K562 (cell line): ENCODE measurements around the gene SCMH1. TPM values are rescaled to one million over a fixed set of nuclear protein-coding genes. Genes with fewer than 3 reads are reported as not detected.

ENCODE experiments used
- ARHGAP35 ChIP-seq: fragments of 450-650 bp; IDR thresholded peaks from 2 replicates; pipeline ENCODE4 v1.6.1; 2018; ENCODE audit not compliant: partially characterized antibody
- BMI1 ChIP-seq: fragments of 150-350 bp; IDR thresholded peaks from 2 replicates; pipeline ENCODE4 v1.6.1; 2014; ENCODE audit warnings: low read length
- BRD9 ChIP-seq: fragments of 450-650 bp; IDR thresholded peaks from 2 replicates; pipeline ENCODE4 v1.6.1; 2018; ENCODE audit warnings: low read depth; ENCODE audit not compliant: partially characterized antibody
- CBFA2T2 ChIP-seq: fragments of 450-650 bp; conservative IDR thresholded peaks from 2 replicates; pipeline ENCODE4 v1.6.1; 2017; ENCODE audit warnings: mild to moderate bottlenecking
- CCAR2 ChIP-seq: fragments of 200-400 bp; formaldehyde crosslinking; IDR thresholded peaks from 2 replicates; pipeline ENCODE4 v1.6.1; 2017; ENCODE audit warnings: mild to moderate bottlenecking, low read depth, low read length
- DNMT1 ChIP-seq: fragments of 450-650 bp; IDR thresholded peaks from 2 replicates; pipeline ENCODE4 v1.6.1; 2016; ENCODE audit warnings: antibody characterized with exemption, mild to moderate bottlenecking
- ESRRA ChIP-seq: fragments of 450-650 bp; IDR thresholded peaks from 2 replicates; pipeline ENCODE4 v1.6.1; 2014; ENCODE audit warnings: low read depth, mild to moderate bottlenecking, moderate library complexity, borderline replicate concordance
- FOXA3 ChIP-seq, 2 experiments: fragments of 450-650 bp in 1 of 2; sonication (generic) in 1 of 2; formaldehyde crosslinking; IDR thresholded peaks in 1 of 2; conservative IDR thresholded peaks in 1 of 2; 2 replicates each; pipeline versions ENCODE4 v1.4.0 to v1.8.0; 2020 to 2022; ENCODE audit warnings: mild to moderate bottlenecking in 2 of 2, missing genetic modification reagents in 1 of 2
- GATAD2B ChIP-seq: fragments of 450-650 bp; IDR thresholded peaks from 2 replicates; pipeline ENCODE4 v1.6.1; 2017; ENCODE audit warnings: mild to moderate bottlenecking, borderline replicate concordance
- HDAC1 ChIP-seq, 2 experiments: fragments of 450-650 bp; IDR thresholded peaks; 2 replicates each; pipeline ENCODE4 v1.6.1; 2016 to 2017; ENCODE audit warnings: inconsistent platforms in 1 of 2, mild to moderate bottlenecking in 1 of 2, moderate library complexity in 1 of 2
- ID3 ChIP-seq, 2 experiments: fragments of 250-450 bp in 1 of 2; fragments of 450-650 bp in 1 of 2; sonication (Bioruptor Pico) in 1 of 2; IDR thresholded peaks; 2 replicates each; pipeline versions ENCODE4 v1.6.1 to v1.8.0; 2016 to 2021; ENCODE audit warnings: mild to moderate bottlenecking in 2 of 2, moderate library complexity in 2 of 2, missing compliant biosample characterization in 1 of 2, missing genetic modification characterization in 1 of 2
- MYBL2 ChIP-seq, 2 experiments: fragments of 450-650 bp in 1 of 2; sonication (generic) in 1 of 2; formaldehyde crosslinking in 1 of 2; IDR thresholded peaks; 2 replicates each; pipeline versions ENCODE4 v1.6.1 to v1.8.1; 2017 to 2022; ENCODE audit warnings: borderline replicate concordance in 1 of 2, inconsistent platforms in 1 of 2, low read depth in 1 of 2, mild to moderate bottlenecking in 1 of 2, missing genetic modification reagents in 1 of 2, moderate library complexity in 1 of 2
- SMARCA4 ChIP-seq: fragments of 450-650 bp; IDR thresholded peaks from 2 replicates; pipeline ENCODE4 v1.6.1; 2016
- SNIP1 ChIP-seq: fragments of 450-650 bp; IDR thresholded peaks from 2 replicates; pipeline ENCODE4 v1.7.1; 2017; ENCODE audit warnings: low read depth, mild to moderate bottlenecking
- SP1 ChIP-seq: sonication (generic); formaldehyde crosslinking; IDR thresholded peaks from 2 replicates; pipeline ENCODE4 v1.8.1; 2022; ENCODE audit warnings: mild to moderate bottlenecking, missing genetic modification reagents
- TCF7L2 ChIP-seq: fragments of 150-350 bp; IDR thresholded peaks from 2 replicates; pipeline ENCODE4 v1.6.1; 2016; ENCODE audit warnings: low read depth, mild to moderate bottlenecking, low read length, moderate library complexity
- TGIF2 ChIP-seq: sonication (generic); formaldehyde crosslinking; IDR thresholded peaks from 2 replicates; pipeline ENCODE4 v1.8.1; 2022; ENCODE audit warnings: mild to moderate bottlenecking, missing genetic modification reagents, moderate library complexity
- ZBTB5 ChIP-seq: fragments of 450-650 bp; IDR thresholded peaks from 2 replicates; pipeline ENCODE4 v1.6.1; 2017; ENCODE audit warnings: antibody characterized with exemption
- ZNF274 ChIP-seq: IDR thresholded peaks from 2 replicates; pipeline ENCODE4 v1.6.1; 2011; ENCODE audit warnings: low read depth, mild to moderate bottlenecking, low read length, moderate library complexity, borderline replicate concordance
- ZNF436 ChIP-seq: fragments of 250-450, 450-650 bp; sonication (Bioruptor Pico); formaldehyde crosslinking; IDR thresholded peaks from 2 replicates; pipeline ENCODE4 v1.7.0; 2020; ENCODE audit warnings: mild to moderate bottlenecking
- ZNF551 ChIP-seq: fragments of 250-450 bp; sonication (Bioruptor Pico); IDR thresholded peaks from 2 replicates; pipeline ENCODE4 v1.5.0; 2021; ENCODE audit warnings: mild to moderate bottlenecking, moderate library complexity
- ZNF785 ChIP-seq: fragments of 250-450 bp; sonication (Bioruptor Pico); IDR thresholded peaks from 2 replicates; pipeline ENCODE4 v1.4.0; 2020; ENCODE audit warnings: mild to moderate bottlenecking
- polyA plus RNA-seq, 8 experiments: library from polyadenylated mRNA; depleted of rRNA in 4 of 8; stranded (reverse) in 5 of 8; unstranded in 3 of 8; fragments of >200 nt; fragmentation: Nextera tagmentation in 2 of 8; fragmentation: Illumina TruSeq in 1 of 8; extraction: Ambion mirVana in 2 of 8; extraction: Trizol in 1 of 8; gene quantifications; 2 replicates each; pipeline versions ENCODE4 v1.2.1 to v1.2.3, GENCODE V29; 2011 to 2014; ENCODE audit warnings: inconsistent platforms in 1 of 8, missing spikeins in 1 of 8
- total RNA-seq, 7 experiments: library from RNA; depleted of rRNA in 6 of 7; stranded (reverse); fragments of >200 nt in 6 of 7; fragmentation: Illumina TruSeq in 2 of 7; extraction: Trizol in 2 of 7; gene quantifications; 2 replicates each; pipeline versions ENCODE4 v1.2.1 to v1.2.3, GENCODE V29; 2011 to 2021; ENCODE audit warnings: low replicate concordance in 1 of 7
- TF ChIP-seq, protein P1 (sequence below): sonication (generic); formaldehyde crosslinking; IDR thresholded peaks from 2 replicates; pipeline ENCODE4 v1.8.1; 2023; ENCODE audit warnings: mild to moderate bottlenecking, missing genetic modification reagents
- TF ChIP-seq, protein P2 (sequence below): fragments of 250-450 bp; sonication (Bioruptor Pico); IDR thresholded peaks from 2 replicates; pipeline ENCODE4 v1.8.0; 2021; ENCODE audit warnings: borderline replicate concordance, mild to moderate bottlenecking, moderate library complexity; ENCODE audit not compliant: poor library complexity, severe bottlenecking

The SCMH1 gene
- total and polyA plus RNA-seq, 9 of the 15 experiments (the other 6 are each of a cell fraction or from before 2014, with no cell fraction given), result 8.5 to 37.0 (median 26.8) TPM

DNA sequence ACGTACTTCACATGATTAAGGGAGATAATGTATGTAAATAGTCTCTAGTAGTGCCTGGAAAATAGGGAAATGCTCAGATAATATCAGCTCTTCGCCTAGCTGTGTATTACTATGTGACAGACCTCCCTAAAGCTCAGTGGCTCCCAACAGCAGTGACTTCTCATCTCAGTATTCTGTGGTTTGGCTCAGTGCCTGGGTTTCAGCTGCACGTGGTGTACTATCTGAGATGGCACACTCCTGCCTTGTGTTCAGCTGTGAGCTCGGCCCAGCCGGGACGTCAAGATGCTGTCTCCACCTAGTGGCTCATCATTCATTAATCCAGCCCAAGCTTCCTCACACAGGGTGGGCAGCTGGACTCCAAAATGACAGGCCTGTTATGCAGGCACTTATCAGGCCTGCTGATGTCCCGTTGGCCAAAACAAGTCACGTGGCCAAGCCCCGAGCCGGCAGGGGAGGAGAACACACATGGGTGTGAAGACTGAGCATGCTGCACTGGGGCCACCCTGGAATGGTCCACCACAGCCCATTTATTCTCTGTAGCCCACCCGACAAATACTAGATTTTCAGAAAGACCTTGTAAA, 238.4 kb downstream of the SCMH1 start (continued):
- TF ChIP-seq CCAR2, result no peak
- TF ChIP-seq SMARCA4, result peak; percentile 94
- TF ChIP-seq ZNF785 (CRISPR knock-in tag), result no peak
- TF ChIP-seq, protein P1, sequence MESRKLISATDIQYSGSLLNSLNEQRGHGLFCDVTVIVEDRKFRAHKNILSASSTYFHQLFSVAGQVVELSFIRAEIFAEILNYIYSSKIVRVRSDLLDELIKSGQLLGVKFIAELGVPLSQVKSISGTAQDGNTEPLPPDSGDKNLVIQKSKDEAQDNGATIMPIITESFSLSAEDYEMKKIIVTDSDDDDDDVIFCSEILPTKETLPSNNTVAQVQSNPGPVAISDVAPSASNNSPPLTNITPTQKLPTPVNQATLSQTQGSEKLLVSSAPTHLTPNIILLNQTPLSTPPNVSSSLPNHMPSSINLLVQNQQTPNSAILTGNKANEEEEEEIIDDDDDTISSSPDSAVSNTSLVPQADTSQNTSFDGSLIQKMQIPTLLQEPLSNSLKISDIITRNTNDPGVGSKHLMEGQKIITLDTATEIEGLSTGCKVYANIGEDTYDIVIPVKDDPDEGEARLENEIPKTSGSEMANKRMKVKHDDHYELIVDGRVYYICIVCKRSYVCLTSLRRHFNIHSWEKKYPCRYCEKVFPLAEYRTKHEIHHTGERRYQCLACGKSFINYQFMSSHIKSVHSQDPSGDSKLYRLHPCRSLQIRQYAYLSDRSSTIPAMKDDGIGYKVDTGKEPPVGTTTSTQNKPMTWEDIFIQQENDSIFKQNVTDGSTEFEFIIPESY, result peak; percentile 72; the same call in 1 of the 2 replicates
- TF ChIP-seq MYBL2 (IDR thresholded peaks at IDR 0.05; ENCODE audit: low read depth), result no peak
- TF ChIP-seq MYBL2 (CRISPR knock-in tag; IDR thresholded peaks at IDR 0.05; ENCODE audit: borderline replicate concordance), result no peak
- TF ChIP-seq ARHGAP35, result no peak
- no peak for TF ChIP-seq ID3 (CRISPR knock-in tag; IDR thresholded peaks at IDR 0.05)
- TF ChIP-seq ID3 (tag; IDR thresholded peaks at IDR 0.05), result peak; percentile 83
- TF ChIP-seq, protein P2, sequence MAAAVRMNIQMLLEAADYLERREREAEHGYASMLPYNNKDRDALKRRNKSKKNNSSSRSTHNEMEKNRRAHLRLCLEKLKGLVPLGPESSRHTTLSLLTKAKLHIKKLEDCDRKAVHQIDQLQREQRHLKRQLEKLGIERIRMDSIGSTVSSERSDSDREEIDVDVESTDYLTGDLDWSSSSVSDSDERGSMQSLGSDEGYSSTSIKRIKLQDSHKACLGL (CRISPR knock-in tag), result no peak
- peak; percentile 89; the same call in 1 of the 2 replicates for TF ChIP-seq GATAD2B
- no peak for TF ChIP-seq DNMT1
- peak; percentile 86 for TF ChIP-seq SP1 (CRISPR knock-in tag)
- TF ChIP-seq CBFA2T2, result peak; percentile 95
- TF ChIP-seq BRD9, result no peak
- 0 out of 2 replicates have a peak, but pooled peaks have one; percentile 24 for TF ChIP-seq TCF7L2
- no peak for TF ChIP-seq BMI1
- TF ChIP-seq SNIP1, result no peak
- no peak for TF ChIP-seq ZNF436 (CRISPR knock-in tag)
- TF ChIP-seq ZBTB5, result no peak
- TF ChIP-seq FOXA3 (CRISPR knock-in tag; conservative IDR thresholded peaks at IDR 0.05 in 1 of 2, IDR thresholded peaks at IDR 0.05 in 1 of 2), result peak in 1 of 2 experiments; percentile 71; a peak in 3 of 4 replicates
- no peak for TF ChIP-seq ZNF274
- peak; percentile 99; the same call in 1 of the 2 replicates for TF ChIP-seq ESRRA
- TF ChIP-seq HDAC1 (IDR thresholded peaks at IDR 0.05), result peak in 1 of 2 experiments; percentile 100; a peak in 3 of 4 replicates
- no peak; the same call in 1 of the 2 replicates for TF ChIP-seq TGIF2 (CRISPR knock-in tag)
- no peak for TF ChIP-seq ZNF551 (CRISPR knock-in tag)
